Neuronal stem cell (in vitro differentiated cells): Measurements from ENCODE around the gene STRN4.

Source experiments
- DNase-seq: peaks from one replicate; pipeline ENCODE4 v3.0.0-alpha.2; 2013; ENCODE audit warnings: low spot score
- H2AFZ ChIP-seq: one replicate; pipeline ENCODE4 v1.6.1; 2013; ENCODE audit warnings: mild to moderate bottlenecking, low read length, inconsistent platforms
- H2AK5ac ChIP-seq: 2 replicates; pipeline ENCODE4 v1.6.1; 2013; ENCODE audit warnings: low read depth, mild to moderate bottlenecking, inconsistent platforms, low read length, moderate library complexity, mixed read lengths
- H2BK120ac ChIP-seq: 2 replicates; pipeline ENCODE4 v1.6.1; 2013; ENCODE audit warnings: low read depth, mild to moderate bottlenecking, inconsistent platforms, low read length, moderate library complexity, mixed read lengths
- H2BK12ac ChIP-seq: one replicate; pipeline ENCODE4 v1.6.1; 2013; ENCODE audit warnings: low read length, inconsistent platforms
- H2BK15ac ChIP-seq: 2 replicates; pipeline ENCODE4 v1.6.1; 2013; ENCODE audit warnings: mild to moderate bottlenecking, low read length, inconsistent platforms, mixed read lengths
- H2BK5ac ChIP-seq: one replicate; pipeline ENCODE4 v1.6.1; 2013; ENCODE audit warnings: inconsistent platforms, mild to moderate bottlenecking, low read length, moderate library complexity
- H3K14ac ChIP-seq: one replicate; pipeline ENCODE4 v1.6.1; 2013; ENCODE audit warnings: low read length, inconsistent platforms
- H3K18ac ChIP-seq: 2 replicates; pipeline ENCODE4 v1.6.1; 2013; ENCODE audit warnings: low read length, inconsistent platforms
- H3K23ac ChIP-seq: 2 replicates; pipeline ENCODE4 v1.6.1; 2013; ENCODE audit warnings: low read depth, mild to moderate bottlenecking, mixed read lengths, low read length, inconsistent platforms; ENCODE audit not compliant: poor library complexity
- H3K27ac ChIP-seq: replicated peaks from 3 replicates; pipeline ENCODE4 v1.5.1; 2013; ENCODE audit warnings: low read length, inconsistent platforms
- H3K27me3 ChIP-seq, 3 experiments: 2 replicates each; pipeline ENCODE4 v1.6.1; 2013; ENCODE audit warnings: low read length in 3 of 3, mild to moderate bottlenecking in 2 of 3, inconsistent platforms in 1 of 3, low read depth in 1 of 3, mixed read lengths in 1 of 3, moderate library complexity in 1 of 3; ENCODE audit not compliant: control insufficient read depth in 3 of 3, insufficient read depth in 3 of 3
- H3K36me3 ChIP-seq, 2 donors: replicated peaks in 1 of 2; 2 replicates each; pipeline ENCODE4 v1.6.1; 2013; ENCODE audit warnings: low read length in 2 of 2; ENCODE audit not compliant: control insufficient read depth in 2 of 2, insufficient read depth in 2 of 2
- H3K4ac ChIP-seq: 2 replicates; pipeline ENCODE4 v1.6.1; 2013; ENCODE audit warnings: inconsistent platforms, mild to moderate bottlenecking, low read length, moderate library complexity
- H3K4me1 ChIP-seq, 2 donors: 1 replicate in 1 of 2; 2 replicates in 1 of 2; pipeline ENCODE4 v1.6.1; 2013; ENCODE audit warnings: low read length in 2 of 2, low read depth in 1 of 2; ENCODE audit not compliant: control insufficient read depth in 2 of 2, insufficient read depth in 1 of 2
- H3K4me2 ChIP-seq: one replicate; pipeline ENCODE4 v1.6.1; 2013; ENCODE audit warnings: mild to moderate bottlenecking, low read length, inconsistent platforms; ENCODE audit not compliant: insufficient read depth, poor library complexity, severe bottlenecking
- H3K4me3 ChIP-seq, 2 donors: 2 replicates each; pipeline ENCODE4 v1.5.1; 2013; ENCODE audit warnings: low read length in 2 of 2, mild to moderate bottlenecking in 2 of 2, inconsistent platforms in 1 of 2, moderate library complexity in 1 of 2
- H3K79me1 ChIP-seq: one replicate; pipeline ENCODE4 v1.6.1; 2013; ENCODE audit warnings: low read depth, mild to moderate bottlenecking, inconsistent platforms, low read length, moderate library complexity
- H3K9ac ChIP-seq: one replicate; pipeline ENCODE4 v1.6.1; 2013; ENCODE audit warnings: mild to moderate bottlenecking, low read depth, low read length, inconsistent platforms; ENCODE audit not compliant: poor library complexity
- H3K9me3 ChIP-seq, 2 donors: replicated peaks in 1 of 2; 2 replicates each; pipeline versions ENCODE3 to v1.6.1; 2013; ENCODE audit warnings: low read length in 2 of 2, mild to moderate bottlenecking in 2 of 2, inconsistent platforms in 1 of 2, low read depth in 1 of 2, mixed read lengths in 1 of 2, moderate library complexity in 1 of 2; ENCODE audit not compliant: control insufficient read depth in 2 of 2, insufficient read depth in 1 of 2
- H4K8ac ChIP-seq: one replicate; pipeline ENCODE4 v1.6.1; 2013; ENCODE audit warnings: low read depth, mild to moderate bottlenecking, inconsistent platforms, low read length, moderate library complexity
- H4K91ac ChIP-seq: one replicate; pipeline ENCODE4 v1.6.1; 2013; ENCODE audit warnings: low read length, low read depth, mild to moderate bottlenecking, inconsistent platforms; ENCODE audit not compliant: poor library complexity
- WGBS, 2 donors: extraction: QIAGEN DNeasy Blood & Tissue Kit; methylation state at CpG; one replicate each; pipeline ENCODE4 v1.1.7; 2013; ENCODE audit warnings: missing lambda C conversion rate in 2 of 2, mixed read lengths in 1 of 2; ENCODE audit not compliant: insufficient read length in 2 of 2, insufficient replicate concordance in 1 of 2; ENCODE audit errors: extremely low coverage in 2 of 2; 5-methylcytosine and 5-hydroxymethylcytosine counted together

Gene STRN4

GRCh38 chr19:46759817-46760333, 13.6 kb upstream of the STRN4 start:
- no peak overlapping the region for H3K4me2 ChIP-seq
- no peak overlapping the region for H3K9ac ChIP-seq
- no peak overlapping the region for H2BK12ac ChIP-seq
- H4K8ac ChIP-seq: no peak overlapping the region
- no peaks in the 10 kb centered on the region for H3K4me1 ChIP-seq
- no peak overlapping the region for H4K91ac ChIP-seq
- WGBS, 2 donors: no CpG with 5 or more reads among the region's 7 CpGs
- no peak overlapping the region for H2BK15ac ChIP-seq
- no peak overlapping the region for H3K18ac ChIP-seq
- H3K27ac ChIP-seq: no peak overlapping the region
- H3K14ac ChIP-seq: no peak overlapping the region
- no peak overlapping the region for H2AK5ac ChIP-seq
- no peak overlapping the region for H3K4me3 ChIP-seq
- H3K4ac ChIP-seq: no peak overlapping the region
- peaks cover 6 to 30% of the 10 kb centered on the region in 2 donors for H3K36me3 ChIP-seq
- H2BK120ac ChIP-seq: no peak overlapping the region
- no peaks in the 10 kb centered on the region for H3K79me1 ChIP-seq
- H3K9me3 ChIP-seq: no peaks in the 10 kb centered on the region
- H3K23ac ChIP-seq: no peak overlapping the region
- no peaks in the 10 kb centered on the region for H3K27me3 ChIP-seq
- DNase-seq: no peak
- no peak overlapping the region for H2BK5ac ChIP-seq
- H2AFZ ChIP-seq: no peak overlapping the region

GRCh38 chr19:46759206-46759605, 13.0 kb upstream of the STRN4 start:
- Histone ChIP-seq H3K4ac (no peak overlapping the region), H3K36me3 (peaks cover 6 to 30% of the 10 kb centered on the region in 2 donors), H3K4me2 (no peak overlapping the region), H3K14ac (no peak overlapping the region), H2BK5ac (no peak overlapping the region), H3K4me1 (no peaks in the 10 kb centered on the region), H3K27me3 (no peaks in the 10 kb centered on the region), H3K18ac (no peak overlapping the region), H3K27ac (no peak overlapping the region), H2BK120ac (no peak overlapping the region), H3K9ac (no peak overlapping the region), H2AK5ac (no peak overlapping the region), H2BK15ac (no peak overlapping the region), H3K79me1 (no peaks in the 10 kb centered on the region), H3K4me3 (no peak overlapping the region), H2BK12ac (no peak overlapping the region), H3K9me3 (no peaks in the 10 kb centered on the region), H2AFZ (no peak overlapping the region), H3K23ac (no peak overlapping the region), H4K8ac (no peak overlapping the region), H4K91ac (no peak overlapping the region)
- DNase-seq: no peak
- no CpG with 5 or more reads among the region's 6 CpGs for WGBS, 2 donors

- DNase-seq: no peak
- H2BK12ac ChIP-seq: peak overlapping the region; percentile 58
- H2BK120ac ChIP-seq: no peak overlapping the region
- H3K4me3 ChIP-seq: peak overlapping the region in 1 of 2 donors; percentile 35
- H3K9ac ChIP-seq: peak overlapping the region; percentile 77
- peaks cover 10 to 48% of the 10 kb centered on the region in 2 donors for H3K36me3 ChIP-seq
- H2BK15ac ChIP-seq: no peak overlapping the region
- no peaks in the 10 kb centered on the region for H3K27me3 ChIP-seq
- H3K27ac ChIP-seq: no peak overlapping the region
- H3K14ac ChIP-seq: peak overlapping the region; percentile 8
- H3K23ac ChIP-seq: no peak overlapping the region
- H3K9me3 ChIP-seq: no peaks in the 10 kb centered on the region
- peaks cover 2% of the 10 kb centered on the region for H3K79me1 ChIP-seq
- no peak overlapping the region for H4K91ac ChIP-seq
- H4K8ac ChIP-seq: no peak overlapping the region
- H3K4me1 ChIP-seq: no peaks in the 10 kb centered on the region
- no peak overlapping the region for H3K4me2 ChIP-seq
- H2BK5ac ChIP-seq: no peak overlapping the region
- no peak overlapping the region for H2AFZ ChIP-seq
- H3K18ac ChIP-seq: no peak overlapping the region
- no peak overlapping the region for H3K4ac ChIP-seq
- WGBS, 2 donors: no CpG with 5 or more reads among the region's 30 CpGs
- H2AK5ac ChIP-seq: peak overlapping the region; percentile 76
Observed at GRCh38 chr19:46756544-46756888, 10.3 kb upstream of the STRN4 start.

GRCh38 chr19:46755853-46756543, 9.7 kb upstream of the STRN4 start:
- Histone ChIP-seq H2BK15ac (no peak overlapping the region), H3K4me3 (no peak overlapping the region), H3K4me2 (no peak overlapping the region), H2BK12ac (peak overlapping the region; percentile 73), H3K79me1 (peaks cover 2% of the 10 kb centered on the region), H3K18ac (no peak overlapping the region), H4K8ac (no peak overlapping the region), H3K9ac (peak overlapping the region; percentile 77), H3K14ac (peak overlapping the region; percentile 8), H3K36me3 (peaks cover 10 to 50% of the 10 kb centered on the region in 2 donors), H2AK5ac (no peak overlapping the region), H2AFZ (no peak overlapping the region), H3K23ac (no peak overlapping the region), H4K91ac (no peak overlapping the region), H3K4ac (no peak overlapping the region), H2BK120ac (no peak overlapping the region), H3K27ac (no peak overlapping the region), H3K9me3 (no peaks in the 10 kb centered on the region), H3K4me1 (no peaks in the 10 kb centered on the region), H3K27me3 (no peaks in the 10 kb centered on the region), H2BK5ac (no peak overlapping the region)
- no peak for DNase-seq
- WGBS, 2 donors: no CpG with 5 or more reads among the region's 86 CpGs
